ENCODE measurements around the gene LRRC59.

- no peak for TF ChIP-seq NFE2L2 (IDR thresholded peaks at IDR 0.05; ENCODE audit: low read depth, low read length)
- TF ChIP-seq CTCF (conservative IDR thresholded peaks at IDR 0.05; ENCODE audit: low read depth, low read length): no peak
- TF ChIP-seq POLR2A (IDR thresholded peaks at IDR 0.05; ENCODE audit: low read depth, low read length): no peak
- TF ChIP-seq ELK1 (IDR thresholded peaks at IDR 0.05; ENCODE audit: borderline replicate concordance, low read depth, low read length): no peak
- no peak for TF ChIP-seq MAFK (IDR thresholded peaks at IDR 0.05; ENCODE audit: low read depth, low read length)
- TF ChIP-seq RCOR1 (IDR thresholded peaks at IDR 0.05; ENCODE audit: insufficient replicate concordance, low read length): no peak
- no peak for TF ChIP-seq RAD21 (IDR thresholded peaks at IDR 0.05; ENCODE audit: low read length)
- TF ChIP-seq CEBPB (IDR thresholded peaks at IDR 0.05; ENCODE audit: low read depth, low read length): no peak
- no peak for TF ChIP-seq RFX5 (IDR thresholded peaks at IDR 0.05; ENCODE audit: low read depth, low read length)
- no peak for TF ChIP-seq USF2 (IDR thresholded peaks at IDR 0.05; ENCODE audit: low read depth, low read length)
These were observed 49.4 kb downstream of the LRRC59 start for GRCh38 chr17:50347894-50348291.
